Measurements from ENCODE around the gene MS4A4E.
"Not testable (repeated sequence)": the region's sequence is repeated elsewhere in the genome, so short reads cannot be mapped to it uniquely, and the experiment has no call there.

The MS4A4E gene

GRCh38 chr11:60242740-60243239 is at the start of gene MS4A4E:
MS4A4E (minus strand) TSS chr11:60243137; CDS start chr11:60230055, 13,082 bp downstream.
- no peak for DNase-seq

GRCh38 chr11:60292145-60292544 is 49.2 kb upstream of the MS4A4E start:
- no peak for DNase-seq

- DNase-seq, result no peak
Observed at GRCh38 chr11:60288531-60288930, 45.6 kb upstream of the MS4A4E start.

- DNase-seq, result not testable (repeated sequence)
Observed at GRCh38 chr11:60285411-60286126, 42.6 kb upstream of the MS4A4E start.

GRCh38 chr11:60282286-60282685 is 39.3 kb upstream of the MS4A4E start:
- DNase-seq, result no peak

DNA sequence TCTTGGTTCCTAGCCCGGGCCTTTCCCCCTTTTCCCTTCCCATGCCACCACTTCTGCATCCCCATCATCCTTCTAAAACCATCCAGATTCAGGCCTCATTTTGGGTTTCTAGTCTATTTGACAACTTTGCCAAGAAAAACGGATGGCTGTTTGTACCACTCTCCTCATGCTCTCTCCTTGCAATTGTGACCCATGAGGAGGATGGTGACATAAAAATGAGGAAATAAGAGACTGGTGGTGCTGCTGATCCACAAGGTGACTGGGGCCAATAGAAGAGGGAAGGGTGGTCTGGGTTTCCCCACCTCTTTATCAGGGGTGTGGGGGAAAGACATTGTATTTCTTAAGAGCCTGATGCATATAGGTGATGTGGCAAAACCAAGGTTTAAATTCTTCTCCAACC is 38.5 kb upstream of the MS4A4E start:
- no peak for DNase-seq

GRCh38 chr11:60280412-60280811 is 37.5 kb upstream of the MS4A4E start, which contains the start of gene MS4A4A:
MS4A4A (plus strand) TSS chr11:60280666; CDS start chr11:60280676, 10 bp downstream.
- no peak for DNase-seq

DNA sequence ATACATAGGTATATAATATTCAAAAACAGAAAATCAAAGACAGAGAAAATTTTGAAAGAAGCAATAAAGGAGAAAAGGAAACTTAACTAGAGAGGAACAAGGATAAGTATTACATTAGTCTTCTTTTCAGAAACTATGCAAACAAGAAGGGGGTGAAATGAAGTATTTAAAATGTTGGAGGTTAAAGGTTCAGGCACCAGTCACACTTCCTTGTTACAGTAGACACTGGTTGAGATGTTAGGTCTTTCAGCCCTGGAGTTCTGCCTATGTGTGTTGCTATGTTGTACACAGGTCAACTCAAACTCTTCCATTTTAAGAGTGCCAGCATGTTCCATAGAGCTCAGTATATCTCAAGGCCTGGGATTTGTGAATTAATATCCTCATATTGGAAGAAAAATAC is 31.5 kb upstream of the MS4A4E start:
- DNase-seq, result no peak

- DNase-seq, result no peak
Observed at GRCh38 chr11:60265373-60266214, 22.7 kb upstream of the MS4A4E start.

DNA sequence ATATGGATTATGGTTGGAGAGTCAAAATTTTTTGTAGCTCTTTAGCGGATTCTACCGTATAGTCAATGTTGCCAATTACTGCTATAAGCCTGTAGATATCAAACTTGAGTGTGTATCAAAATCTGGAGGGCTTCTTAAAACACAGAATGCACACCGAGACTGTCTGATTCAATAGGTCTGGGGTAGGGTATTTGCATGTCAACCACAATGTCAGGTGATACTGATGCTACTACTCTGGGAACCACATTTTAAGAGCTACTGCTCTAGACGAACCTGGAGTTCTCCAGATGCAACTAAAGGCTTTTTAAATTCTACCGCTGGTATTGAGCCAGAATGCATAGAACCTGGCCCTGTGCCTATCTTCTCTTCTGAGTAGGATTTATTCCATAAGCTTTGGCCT is 21.7 kb upstream of the MS4A4E start:
- DNase-seq, result no peak

- DNase-seq, result no peak
Observed at GRCh38 chr11:60263402-60263801, 20.5 kb upstream of the MS4A4E start.

DNA sequence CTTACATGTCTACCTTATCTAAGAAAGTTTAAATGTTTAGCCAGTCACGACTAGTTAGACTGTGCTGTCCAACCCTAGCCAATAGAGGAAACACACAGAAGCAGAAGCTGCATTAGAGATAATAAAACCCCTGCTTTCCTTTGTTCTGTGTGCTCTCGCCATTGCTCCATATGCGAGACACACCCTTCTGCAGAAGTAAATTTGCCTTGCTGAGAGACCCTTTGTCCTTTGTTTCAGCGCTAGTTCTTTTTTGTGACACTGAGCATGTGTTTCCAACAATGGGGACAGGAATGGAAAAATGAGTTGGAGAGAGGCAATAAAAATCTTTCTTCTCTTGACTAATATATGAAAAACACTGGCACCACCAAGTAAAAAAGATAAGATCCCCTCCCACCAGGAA is 18.1 kb upstream of the MS4A4E start:
- no peak for DNase-seq

DNA sequence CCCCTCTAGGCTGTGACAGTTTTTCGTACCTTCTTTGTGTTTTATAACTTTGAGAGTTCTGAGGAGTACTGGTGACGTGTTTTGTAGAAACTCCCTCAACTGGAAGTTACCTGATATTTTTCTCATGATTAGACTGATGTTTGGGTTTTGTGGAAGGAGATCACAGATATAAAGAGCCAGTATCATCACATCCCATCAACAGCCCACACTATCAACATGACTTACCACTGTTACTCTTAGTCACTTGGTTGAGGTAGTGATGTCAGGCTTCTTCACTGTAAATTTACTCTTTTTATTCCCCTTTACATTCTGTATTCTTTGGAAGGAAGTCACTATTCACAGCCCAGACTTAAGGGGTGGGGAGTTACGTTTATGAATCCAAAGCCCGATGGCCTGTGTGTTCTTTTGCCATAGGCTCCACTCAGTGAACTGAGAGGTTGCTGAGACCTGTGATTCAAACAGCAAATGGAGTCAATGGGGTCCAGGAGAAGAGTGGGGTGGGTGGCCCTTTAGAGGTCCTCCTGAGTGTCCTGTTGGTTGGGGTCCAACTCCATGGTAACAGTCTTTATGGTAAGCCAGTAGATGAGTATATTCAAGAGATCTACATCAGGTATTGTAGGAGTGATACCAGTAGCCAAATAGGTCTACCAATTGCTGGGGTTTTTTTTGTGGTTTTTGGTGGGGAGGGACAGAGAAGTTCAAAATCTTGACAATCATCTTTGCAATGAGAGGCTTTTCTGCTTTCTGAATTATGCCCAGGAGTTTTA is 15.2 kb upstream of the MS4A4E start:
- DNase-seq, result no peak

DNA sequence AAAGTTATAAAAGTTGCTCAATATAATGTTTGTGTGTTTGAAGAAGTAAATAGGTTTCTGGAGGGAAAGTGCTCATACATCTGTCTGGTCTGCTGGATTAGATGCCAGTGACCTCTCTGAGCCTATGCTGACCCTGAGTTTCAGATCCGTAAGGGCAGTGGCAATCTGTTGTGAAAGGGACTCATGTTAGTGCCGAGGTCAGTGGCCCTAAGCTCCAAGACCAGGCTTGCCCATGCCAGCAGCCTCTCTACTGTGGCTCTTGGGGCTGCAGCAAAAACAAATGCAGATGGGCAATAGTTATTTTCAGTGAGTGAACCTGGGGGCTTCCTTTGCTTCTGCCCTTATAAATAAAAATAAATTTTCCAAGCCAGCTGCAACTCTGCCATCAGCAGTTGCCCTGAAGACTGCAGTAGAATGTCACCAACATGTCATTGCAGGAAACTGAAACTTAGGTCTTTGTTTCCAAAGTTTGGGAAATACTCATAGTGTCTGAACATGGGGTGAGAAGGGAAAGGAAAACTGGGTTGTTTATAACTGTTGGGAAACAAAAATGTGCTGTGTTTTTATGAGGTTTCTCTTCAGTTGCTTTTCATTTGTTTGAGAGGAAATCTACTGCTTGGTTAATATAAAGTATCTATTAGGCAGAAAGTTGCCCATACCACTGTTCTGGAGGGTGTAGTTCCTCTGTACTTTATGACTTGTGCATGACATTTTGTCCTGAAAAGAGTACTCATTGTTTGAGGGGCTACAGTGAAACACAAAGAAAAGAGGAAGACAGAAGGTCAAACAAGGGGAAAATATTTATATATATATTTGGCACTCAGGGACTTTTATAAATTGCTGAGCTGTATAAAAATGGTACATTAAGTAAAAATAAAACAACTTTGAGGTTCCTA is 9.5 kb upstream of the MS4A4E start:
- DNase-seq, result no peak

DNA sequence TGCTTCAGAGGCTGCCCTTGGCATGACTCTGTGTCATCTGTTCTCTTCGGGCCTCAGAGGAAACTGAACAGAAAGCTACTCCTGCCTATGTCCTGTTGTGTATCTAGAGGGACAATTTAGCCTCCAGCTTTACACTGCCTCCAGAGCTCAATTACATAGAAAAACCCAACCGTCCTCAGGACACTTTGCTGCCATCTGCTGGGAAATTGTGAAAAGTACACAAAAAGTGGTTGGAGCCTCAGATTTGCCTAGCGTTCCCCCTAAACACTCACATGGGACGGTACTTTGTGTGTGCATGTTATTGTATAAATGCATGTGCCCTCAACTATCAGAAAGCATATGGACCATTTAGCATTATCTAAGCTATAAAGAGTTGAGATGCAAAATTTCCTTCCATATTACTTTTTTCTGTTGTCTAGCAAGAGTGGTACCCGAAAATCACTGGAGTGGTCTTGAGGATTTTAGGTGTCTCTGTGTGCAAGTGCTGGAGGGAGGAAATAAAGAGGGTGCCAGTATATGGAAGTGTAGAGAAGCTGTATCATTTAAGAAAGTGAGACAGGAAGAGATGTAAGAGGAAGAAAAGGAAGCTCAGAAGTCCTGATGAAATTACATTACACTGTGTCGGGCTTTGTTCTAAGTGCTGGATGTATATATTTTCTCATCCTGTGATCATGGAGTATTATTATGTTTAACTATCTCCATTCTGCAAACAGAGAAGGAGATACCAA is 8.7 kb upstream of the MS4A4E start:
- no peak for DNase-seq

- DNase-seq, result no peak
Observed at GRCh38 chr11:60241786-60242185, 1.2 kb downstream of the MS4A4E start.

DNA sequence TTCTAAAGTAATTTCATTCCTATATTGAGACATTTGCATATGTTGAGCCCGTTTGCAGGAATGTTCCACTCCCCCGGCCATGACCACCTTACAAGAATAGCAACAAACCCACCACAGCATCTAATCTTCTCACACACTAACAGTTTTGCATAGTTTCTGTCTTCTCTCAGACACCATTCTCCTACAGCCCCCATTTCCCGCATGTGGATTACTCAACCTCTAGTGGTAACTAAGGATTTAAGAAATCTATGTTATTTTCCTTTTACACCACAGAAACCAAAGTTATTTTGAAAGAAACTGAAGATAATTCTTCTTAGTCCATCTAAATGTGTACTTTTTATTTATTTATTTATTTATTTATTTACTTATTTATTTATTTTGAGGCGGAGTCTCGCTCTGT is 2.3 kb downstream of the MS4A4E start:
- DNase-seq, result no peak

DNA sequence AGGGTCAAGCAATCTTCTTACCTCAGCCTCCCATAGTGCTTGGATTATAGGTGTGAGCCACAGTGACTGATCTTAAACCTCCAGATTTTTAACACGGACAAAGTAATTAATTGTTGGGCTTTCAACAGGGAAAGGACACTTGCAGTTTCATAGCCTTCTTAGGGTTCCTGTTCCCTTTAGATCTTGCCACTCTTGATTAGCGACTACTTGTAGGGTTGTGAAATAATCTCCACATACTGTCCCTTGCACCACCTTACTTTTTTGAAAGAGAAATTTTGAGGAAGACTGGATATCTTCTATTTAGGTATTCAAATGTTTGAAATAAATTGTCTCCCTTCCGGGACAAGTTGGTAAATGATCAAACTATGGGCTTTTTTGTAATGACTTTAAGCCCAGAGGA is 7.6 kb downstream of the MS4A4E start:
- no peak for DNase-seq

DNA sequence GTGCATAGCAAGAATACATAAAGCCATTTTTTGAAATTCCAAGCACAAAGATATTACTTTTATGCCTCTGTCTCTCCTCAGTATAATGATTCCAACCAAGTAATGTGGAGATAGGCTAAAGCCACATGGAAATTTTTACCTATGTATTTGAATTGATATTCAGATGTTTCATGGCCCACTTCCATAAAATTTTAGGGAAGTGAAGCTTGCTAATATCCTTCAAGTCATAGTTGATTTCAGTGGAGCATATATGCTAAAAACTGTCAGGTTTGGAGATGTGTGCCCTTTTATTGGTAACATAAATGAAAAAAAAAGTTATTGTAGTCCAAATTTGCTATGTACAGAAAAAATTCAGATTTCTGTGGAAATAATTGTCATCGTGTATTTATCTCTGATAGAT is 12.3 kb downstream of the MS4A4E start:
- DNase-seq, result no peak

DNA sequence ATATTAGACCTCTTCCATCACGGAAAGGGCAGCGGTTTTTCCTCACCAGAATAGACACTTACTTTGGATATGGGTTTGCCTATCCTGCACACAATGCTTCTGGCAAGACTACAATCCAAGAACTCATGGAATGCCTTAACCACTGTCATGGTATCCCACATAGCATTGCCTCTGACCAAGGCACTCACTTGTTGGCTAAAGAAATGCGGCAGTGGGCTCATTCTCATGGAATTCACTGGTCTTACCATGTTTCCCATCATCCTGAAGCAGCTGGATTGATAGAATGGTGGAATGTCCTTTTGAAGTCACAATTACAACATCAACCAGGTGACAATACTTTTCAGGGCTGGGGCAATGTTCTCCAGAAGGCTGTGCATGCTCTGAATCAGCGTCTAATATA is 20.8 kb downstream of the MS4A4E start:
- no peak for DNase-seq

- DNase-seq, result no peak
Observed at GRCh38 chr11:60221692-60222091, 21.2 kb downstream of the MS4A4E start.

All from cortex of kidney (tissue), 1 donor.